H1 (cell line): ENCODE measurements around the gene HIVEP3. TPM values are rescaled to one million over a fixed set of nuclear protein-coding genes. Genes with fewer than 3 reads are reported as not detected.

Source experiments
- CTCF ChIA-PET: fragments of 300-600 bp; sonication (Branson Sonifier 250); formaldehyde crosslinking; loops from one replicate; lab custom pipeline; 2021; ENCODE audit not compliant: partially characterized antibody; lab: Charles Lee
- POLR2A ChIA-PET: fragments of 300-600 bp; sonication (Branson Sonifier 250); formaldehyde crosslinking; loops from one replicate; lab custom pipeline; 2021; ENCODE audit warnings: inconsistent platforms; ENCODE audit not compliant: partially characterized antibody; lab: Charles Lee
- DNase-seq, 2 experiments: peaks; one replicate each; pipeline versions ENCODE4 v3.0.0 to v3.0.0-alpha.2; 2010 to 2022; ENCODE audit warnings: low spot score in 2 of 2, low read depth in 1 of 2, mixed read lengths in 1 of 2
- FAIRE-seq: peaks from 2 replicates; lab custom pipeline; 2011; peaks lifted over from hg19 to GRCh38; lab: Jason Lieb, UNC
- H2AFZ ChIP-seq: 2 replicates; pipeline ENCODE4 v1.8.1; 2012; ENCODE audit warnings: low read length, inconsistent platforms
- H2AK5ac ChIP-seq: 2 replicates; pipeline ENCODE4 v1.6.1; 2013; ENCODE audit warnings: low read depth, low read length
- H2BK120ac ChIP-seq: replicated peaks from 2 replicates; pipeline ENCODE3; 2013; ENCODE audit warnings: low read depth, low read length, inconsistent platforms
- H2BK12ac ChIP-seq: 2 replicates; pipeline ENCODE4 v1.6.1; 2013; ENCODE audit warnings: low read depth, low read length
- H2BK15ac ChIP-seq: 2 replicates; pipeline ENCODE4 v1.6.1; 2013; ENCODE audit warnings: low read length
- H2BK20ac ChIP-seq: 2 replicates; pipeline ENCODE4 v1.6.1; 2013; ENCODE audit warnings: low read length
- H2BK5ac ChIP-seq: 2 replicates; pipeline ENCODE4 v1.6.1; 2013; ENCODE audit warnings: low read depth, low read length
- H3K14ac ChIP-seq: 2 replicates; pipeline ENCODE4 v1.6.1; 2013; ENCODE audit warnings: inconsistent platforms; ENCODE audit not compliant: insufficient read length
- H3K18ac ChIP-seq: 2 replicates; pipeline ENCODE4 v1.6.1; 2013; ENCODE audit warnings: low read length; ENCODE audit errors: extremely low read depth
- H3K23ac ChIP-seq: 2 replicates; pipeline ENCODE4 v1.6.1; 2013; ENCODE audit warnings: inconsistent platforms; ENCODE audit not compliant: insufficient read length
- H3K23me2 ChIP-seq: 2 replicates; pipeline ENCODE4 v1.6.1; 2013; ENCODE audit warnings: low read depth, low read length
- H3K27ac ChIP-seq: 2 replicates; pipeline ENCODE4 v1.6.1; 2011; ENCODE audit warnings: low read depth, low read length, inconsistent platforms
- H3K27me3 ChIP-seq, 4 experiments: replicated peaks in 1 of 4; 1 replicate in 1 of 4; 2 replicates in 3 of 4; pipeline versions ENCODE4 v1.6.1 to v1.8.1; 2011 to 2013; ENCODE audit warnings: low read length in 3 of 4, mild to moderate bottlenecking in 3 of 4, inconsistent platforms in 2 of 4, mixed read lengths in 2 of 4, moderate library complexity in 1 of 4; ENCODE audit not compliant: control insufficient read depth in 3 of 4, insufficient read depth in 3 of 4; ENCODE audit errors: extremely low read depth in 1 of 4
- H3K36me3 ChIP-seq, 4 experiments: 2 replicates each; pipeline versions ENCODE4 v1.6.1 to v1.8.1; 2011 to 2013; ENCODE audit warnings: mild to moderate bottlenecking in 4 of 4, low read length in 3 of 4, moderate library complexity in 2 of 4, control low read depth in 1 of 4, inconsistent platforms in 1 of 4; ENCODE audit not compliant: insufficient read depth in 4 of 4, control insufficient read depth in 2 of 4
- H3K4ac ChIP-seq: replicated peaks from 2 replicates; pipeline ENCODE3; 2013; ENCODE audit warnings: low read length, low read depth, mixed read lengths, inconsistent platforms; ENCODE audit not compliant: insufficient read length
- H3K4me1 ChIP-seq, 4 experiments: replicated peaks in 1 of 4; 1 replicate in 1 of 4; 2 replicates in 3 of 4; pipeline versions ENCODE4 v1.6.1 to v1.8.1; 2011 to 2013; ENCODE audit warnings: low read length in 3 of 4, inconsistent platforms in 2 of 4, mixed read lengths in 1 of 4; ENCODE audit not compliant: insufficient read depth in 4 of 4, control insufficient read depth in 3 of 4
- H3K4me2 ChIP-seq, 2 experiments: 2 replicates each; pipeline versions ENCODE4 v1.6.1 to v1.8.1; 2011 to 2013; ENCODE audit warnings: low read depth in 2 of 2, low read length in 2 of 2, control low read depth in 1 of 2, inconsistent platforms in 1 of 2, mild to moderate bottlenecking in 1 of 2; ENCODE audit not compliant: insufficient read depth in 1 of 2
- H3K4me3 ChIP-seq, 4 experiments: fragments of 200-600, 300-600 bp in 1 of 4; sonication (generic), shearing (Covaris generic), sonication (Bioruptor Twin) in 1 of 4; 2 replicates each; pipeline versions ENCODE4 v1.5.1 to v1.8.1; 2011 to 2016; ENCODE audit warnings: low read length in 4 of 4, low read depth in 3 of 4, control low read depth in 2 of 4, inconsistent platforms in 2 of 4, mild to moderate bottlenecking in 2 of 4, mixed read lengths in 1 of 4, moderate library complexity in 1 of 4; ENCODE audit not compliant: insufficient read depth in 2 of 4; ENCODE audit errors: extremely low read depth in 1 of 4
- H3K56ac ChIP-seq: replicated peaks from 2 replicates; pipeline ENCODE3; 2013; ENCODE audit warnings: low read depth, mild to moderate bottlenecking, mixed read lengths, low read length, inconsistent platforms; ENCODE audit not compliant: insufficient read length
- H3K79me1 ChIP-seq: 2 replicates; pipeline ENCODE4 v1.6.1; 2013; ENCODE audit warnings: low read depth, low read length, control low read depth
- H3K79me2 ChIP-seq, 2 experiments: 2 replicates each; pipeline versions ENCODE4 v1.6.1 to v1.8.1; 2012 to 2013; ENCODE audit warnings: low read length in 2 of 2, mild to moderate bottlenecking in 2 of 2, inconsistent platforms in 1 of 2; ENCODE audit not compliant: insufficient read depth in 2 of 2, control insufficient read depth in 1 of 2
- H3K9ac ChIP-seq, 4 experiments: replicated peaks in 1 of 4; 1 replicate in 1 of 4; 2 replicates in 3 of 4; pipeline versions ENCODE4 v1.6.1 to v1.8.1; 2011 to 2013; ENCODE audit warnings: low read depth in 3 of 4, low read length in 3 of 4, control low read depth in 2 of 4, mild to moderate bottlenecking in 2 of 4, moderate library complexity in 2 of 4, inconsistent platforms in 1 of 4; ENCODE audit errors: extremely low read depth in 1 of 4
- H3K9me3 ChIP-seq, 2 experiments: 2 replicates each; pipeline versions ENCODE4 v1.6.1 to v1.8.1; 2012 to 2013; ENCODE audit warnings: mild to moderate bottlenecking in 2 of 2, moderate library complexity in 2 of 2, control low read depth in 1 of 2, inconsistent platforms in 1 of 2, low read depth in 1 of 2, low read length in 1 of 2, mixed read lengths in 1 of 2; ENCODE audit not compliant: insufficient read depth in 2 of 2
- H4K20me1 ChIP-seq, 2 experiments: replicated peaks in 1 of 2; 2 replicates each; pipeline versions ENCODE3 to v1.8.1; 2011 to 2013; ENCODE audit warnings: inconsistent platforms in 2 of 2, low read length in 2 of 2, mild to moderate bottlenecking in 1 of 2; ENCODE audit not compliant: insufficient read depth in 2 of 2, control insufficient read depth in 1 of 2
- H4K5ac ChIP-seq: 2 replicates; pipeline ENCODE4 v1.6.1; 2013; ENCODE audit warnings: low read length, low read depth, mixed read lengths, inconsistent platforms; ENCODE audit not compliant: insufficient read length
- H4K8ac ChIP-seq: 2 replicates; pipeline ENCODE4 v1.8.0; 2013; ENCODE audit warnings: mild to moderate bottlenecking, moderate library complexity, low read length, inconsistent platforms; ENCODE audit not compliant: insufficient read depth; ENCODE audit errors: extremely low read depth
- H4K91ac ChIP-seq: replicated peaks from 2 replicates; pipeline ENCODE3; 2013; ENCODE audit warnings: low read length, mixed read lengths, inconsistent platforms; ENCODE audit not compliant: insufficient read length
- HDAC2 ChIP-seq, 2 experiments: fragments of 300-600 bp in 1 of 2; sonication (generic) in 1 of 2; IDR thresholded peaks; 2 replicates each; pipeline ENCODE4 v1.6.1; 2011 to 2012; ENCODE audit warnings: low read depth in 2 of 2, low read length in 2 of 2, mild to moderate bottlenecking in 2 of 2, moderate library complexity in 2 of 2, borderline replicate concordance in 1 of 2, inconsistent platforms in 1 of 2
- KDM1A ChIP-seq: fragments of 200-600, 300-600 bp; sonication (generic); IDR thresholded peaks from 2 replicates; pipeline ENCODE4 v1.7.1; 2016; ENCODE audit warnings: mild to moderate bottlenecking, low read length, borderline replicate concordance
- KDM4A ChIP-seq: IDR thresholded peaks from one replicate; pipeline ENCODE4 v1.7.1; 2012; ENCODE audit warnings: low read depth, mild to moderate bottlenecking, moderate library complexity, low read length, inconsistent platforms; ENCODE audit not compliant: severe bottlenecking
- MAFK ChIP-seq: IDR thresholded peaks from 2 replicates; pipeline ENCODE4 v1.6.1; 2012; ENCODE audit warnings: low read depth, mild to moderate bottlenecking, improper control_type of control experiment, low read length
- POLR2A ChIP-seq, 2 experiments: IDR thresholded peaks; 1 replicate in 1 of 2; 2 replicates in 1 of 2; pipeline ENCODE4 v1.6.1; 2011; ENCODE audit warnings: low read depth in 2 of 2, low read length in 2 of 2, mild to moderate bottlenecking in 2 of 2; ENCODE audit errors: control extremely low read depth in 1 of 2
- RAD21 ChIP-seq, 2 experiments: IDR thresholded peaks in 1 of 2; conservative IDR thresholded peaks in 1 of 2; 2 replicates each; pipeline ENCODE4 v1.6.1; 2011; ENCODE audit warnings: low read depth in 2 of 2, low read length in 2 of 2, improper control_type of control experiment in 1 of 2, inconsistent platforms in 1 of 2, mild to moderate bottlenecking in 1 of 2, moderate library complexity in 1 of 2
- WGBS, 2 experiments: shearing (Covaris generic) in 1 of 2; methylation state at CpG; one replicate each; pipeline versions ENCODE4 v1.1.6 to v1.1.7; 2013 to 2015; ENCODE audit warnings: low lambda C conversion rate in 2 of 2, mixed read lengths in 2 of 2, inconsistent platforms in 1 of 2, low coverage in 1 of 2, missing lambda C conversion rate in 1 of 2; ENCODE audit not compliant: insufficient replicate concordance in 2 of 2, insufficient coverage in 1 of 2, insufficient read length in 1 of 2; ENCODE audit errors: extremely low coverage in 1 of 2, missing lambda C conversion rate in 1 of 2; 5-methylcytosine and 5-hydroxymethylcytosine counted together
- polyA plus RNA-seq, 7 experiments: library from polyadenylated mRNA; depleted of rRNA in 3 of 7; stranded (reverse) in 5 of 7; unstranded in 2 of 7; fragments of >200 nt in 5 of 7; fragments of 200-250 nt in 2 of 7; gene quantifications; 1 replicate in 5 of 7; 2 replicates in 1 of 7; 4 replicates in 1 of 7; pipeline versions ENCODE4 v1.2.1 to v1.2.3, GENCODE V29; 2011 to 2013; ENCODE audit warnings: missing spikeins in 2 of 7, mixed read lengths in 2 of 7
- total RNA-seq: library from RNA; stranded (reverse); fragmentation: NEBNext Ultra II Directional; extraction: Animal tissue kit (Norgen Biotek cat#: 25700); gene quantifications from 2 replicates; pipeline ENCODE4 v1.2.1, GENCODE V29; 2021
- TF ChIP-seq, protein P1 (sequence below), 3 experiments: IDR thresholded peaks; 1 replicate in 2 of 3; 2 replicates in 1 of 3; pipeline versions ENCODE4 v1.5.1 to v1.6.1; 2011; ENCODE audit warnings: low read length in 3 of 3, mild to moderate bottlenecking in 3 of 3, inconsistent platforms in 2 of 3, low read depth in 1 of 3, moderate library complexity in 1 of 3; ENCODE audit not compliant: insufficient read depth in 1 of 3; ENCODE audit errors: control extremely low read depth in 1 of 3

HIVEP3 gene
- total and polyA plus RNA-seq, 2 of the 8 experiments (the other 6 are each of a cell fraction or from before 2014, with no cell fraction given) = 0.24 to 0.69 TPM

GRCh38 chr1:41868241-41868998 lies 50.3 kb downstream of the HIVEP3 start:
- POLR2A ChIA-PET = no interaction called here
- DNase-seq (no peak), FAIRE-seq (no peak)
- H2AFZ ChIP-seq = no peak overlapping the region
- no peak overlapping the region for H4K91ac ChIP-seq
- H3K27me3 ChIP-seq = no peaks in the 10 kb centered on the region
- H3K4me3 ChIP-seq = no peak overlapping the region
- H3K79me2 ChIP-seq = no peaks in the 10 kb centered on the region
- H3K27ac ChIP-seq = no peak overlapping the region
- H2BK120ac ChIP-seq = no peak overlapping the region
- H2BK20ac ChIP-seq = no peak overlapping the region; the same call in 1 of the 2 replicates
- no peak overlapping the region for H4K5ac ChIP-seq
- no peaks in the 10 kb centered on the region for H4K20me1 ChIP-seq
- WGBS, 2 experiments = 92% methylated on average over 6 of the region's 6 CpGs; no CpG with 5 or more reads in 1 of the 2 experiments
- no peaks in the 10 kb centered on the region for H3K36me3 ChIP-seq
- no peak overlapping the region for H2BK12ac ChIP-seq
- H3K79me1 ChIP-seq = no peaks in the 10 kb centered on the region
- no peak overlapping the region for H3K4ac ChIP-seq
- TF ChIP-seq, protein P1, sequence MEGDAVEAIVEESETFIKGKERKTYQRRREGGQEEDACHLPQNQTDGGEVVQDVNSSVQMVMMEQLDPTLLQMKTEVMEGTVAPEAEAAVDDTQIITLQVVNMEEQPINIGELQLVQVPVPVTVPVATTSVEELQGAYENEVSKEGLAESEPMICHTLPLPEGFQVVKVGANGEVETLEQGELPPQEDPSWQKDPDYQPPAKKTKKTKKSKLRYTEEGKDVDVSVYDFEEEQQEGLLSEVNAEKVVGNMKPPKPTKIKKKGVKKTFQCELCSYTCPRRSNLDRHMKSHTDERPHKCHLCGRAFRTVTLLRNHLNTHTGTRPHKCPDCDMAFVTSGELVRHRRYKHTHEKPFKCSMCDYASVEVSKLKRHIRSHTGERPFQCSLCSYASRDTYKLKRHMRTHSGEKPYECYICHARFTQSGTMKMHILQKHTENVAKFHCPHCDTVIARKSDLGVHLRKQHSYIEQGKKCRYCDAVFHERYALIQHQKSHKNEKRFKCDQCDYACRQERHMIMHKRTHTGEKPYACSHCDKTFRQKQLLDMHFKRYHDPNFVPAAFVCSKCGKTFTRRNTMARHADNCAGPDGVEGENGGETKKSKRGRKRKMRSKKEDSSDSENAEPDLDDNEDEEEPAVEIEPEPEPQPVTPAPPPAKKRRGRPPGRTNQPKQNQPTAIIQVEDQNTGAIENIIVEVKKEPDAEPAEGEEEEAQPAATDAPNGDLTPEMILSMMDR (IDR thresholded peaks at IDR 0.05; ENCODE audit: control extremely low read depth in 1 of 3, insufficient read depth in 1 of 3, low read depth in 1 of 3, low read length in 3 of 3) = peak in 2 of 3 experiments; percentile 28 to 38; a peak in 2 of 4 replicates
- TF ChIP-seq MAFK = no peak
- peak in 1 of 2 experiments; percentile 49; a peak in 3 of 4 replicates for TF ChIP-seq RAD21 (IDR thresholded peaks at IDR 0.05 in 1 of 2, conservative IDR thresholded peaks at IDR 0.05 in 1 of 2; ENCODE audit: low read depth in 2 of 2, low read length in 2 of 2)
- TF ChIP-seq HDAC2 (IDR thresholded peaks at IDR 0.05; ENCODE audit: borderline replicate concordance in 1 of 2, low read depth in 2 of 2, low read length in 2 of 2) = no peak
- peak; percentile 53; the same call in 1 of the 2 replicates for TF ChIP-seq KDM1A
- TF ChIP-seq KDM4A = no peak
- no peak for TF ChIP-seq POLR2A (IDR thresholded peaks at IDR 0.05; ENCODE audit: control extremely low read depth in 1 of 2, low read depth in 2 of 2, low read length in 2 of 2)
- no peak overlapping the region for H2BK5ac ChIP-seq
- peaks cover 0 to 7% (median 3%) of the 10 kb centered on the region in 4 experiments; a peak in 5 of 7 replicates for H3K4me1 ChIP-seq
- CTCF ChIA-PET = no interaction called here
- no peak overlapping the region for H3K9ac ChIP-seq
- no peak overlapping the region for H3K56ac ChIP-seq
- H4K8ac ChIP-seq = no peak overlapping the region
- H3K23me2 ChIP-seq = no peaks in the 10 kb centered on the region
- no peak overlapping the region for H3K23ac ChIP-seq
- H2AK5ac ChIP-seq = no peak overlapping the region
- no peak overlapping the region for H2BK15ac ChIP-seq
- H3K18ac ChIP-seq = no peak overlapping the region
- H3K4me2 ChIP-seq = no peak overlapping the region
- no peaks in the 10 kb centered on the region for H3K9me3 ChIP-seq
- H3K14ac ChIP-seq = no peak overlapping the region
